Measurements from ENCODE around the gene CDC42BPA. TPM values are rescaled to one million over a fixed set of nuclear protein-coding genes. Genes with fewer than 3 reads are reported as not detected.

CDC42BPA gene
- total and polyA plus RNA-seq, 12 donors: 7.4 to 73.8 (median 37.2) TPM

DNA sequence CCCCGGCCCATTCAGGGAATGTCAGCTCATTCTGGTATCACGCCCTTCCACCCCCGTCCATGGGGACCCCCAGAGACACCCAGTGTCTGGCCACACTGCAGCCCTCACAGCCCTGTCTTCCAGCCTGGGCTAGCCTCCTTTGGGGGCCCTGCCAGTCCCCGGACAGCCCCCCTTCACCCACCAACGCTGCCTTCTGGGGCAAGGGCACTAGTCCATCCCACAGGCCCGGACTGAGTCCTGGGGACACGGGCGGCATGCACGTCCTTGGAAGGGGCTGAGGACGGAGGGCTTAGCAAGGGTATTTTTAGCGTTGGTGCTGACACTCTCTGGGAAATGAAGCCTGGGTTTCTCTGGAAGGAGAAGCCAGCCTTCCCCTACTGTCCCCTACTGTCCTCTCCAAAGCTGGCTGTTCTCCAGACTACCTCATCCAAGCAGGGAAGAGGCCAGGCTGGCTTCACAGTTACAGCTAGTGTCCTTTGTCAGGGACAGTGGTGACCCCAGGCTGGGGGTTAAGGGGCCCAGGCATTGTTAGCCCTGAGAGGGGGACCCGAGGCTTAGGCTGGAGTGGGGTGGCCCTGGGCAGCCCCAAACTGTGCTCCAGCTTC, 338.7 kb downstream of the CDC42BPA start:
- Histone ChIP-seq H3K36me3 (replicated peaks in 1 of 2) (peaks cover 0 to 71% of the 10 kb centered on the region in 2 donors), H3K4me1 (replicated peaks in 1 of 2) (peaks cover 29 to 36% of the 10 kb centered on the region in 2 donors), H3K9me3 (replicated peaks in 1 of 3) (no peaks in the 10 kb centered on the region), H3K4me3 (no peak overlapping the region), H3K27ac (peak overlapping the region in 4 of 5 donors; percentile 7 to 80 (median 57)), H3K27me3 (no peaks in the 10 kb centered on the region)
- peak in 6 of 7 donors; percentile 52 to 69 (median 67) for DNase-seq
- intact Hi-C loops (cut with DNase I): no loop called here
- TF ChIP-seq, protein P1, sequence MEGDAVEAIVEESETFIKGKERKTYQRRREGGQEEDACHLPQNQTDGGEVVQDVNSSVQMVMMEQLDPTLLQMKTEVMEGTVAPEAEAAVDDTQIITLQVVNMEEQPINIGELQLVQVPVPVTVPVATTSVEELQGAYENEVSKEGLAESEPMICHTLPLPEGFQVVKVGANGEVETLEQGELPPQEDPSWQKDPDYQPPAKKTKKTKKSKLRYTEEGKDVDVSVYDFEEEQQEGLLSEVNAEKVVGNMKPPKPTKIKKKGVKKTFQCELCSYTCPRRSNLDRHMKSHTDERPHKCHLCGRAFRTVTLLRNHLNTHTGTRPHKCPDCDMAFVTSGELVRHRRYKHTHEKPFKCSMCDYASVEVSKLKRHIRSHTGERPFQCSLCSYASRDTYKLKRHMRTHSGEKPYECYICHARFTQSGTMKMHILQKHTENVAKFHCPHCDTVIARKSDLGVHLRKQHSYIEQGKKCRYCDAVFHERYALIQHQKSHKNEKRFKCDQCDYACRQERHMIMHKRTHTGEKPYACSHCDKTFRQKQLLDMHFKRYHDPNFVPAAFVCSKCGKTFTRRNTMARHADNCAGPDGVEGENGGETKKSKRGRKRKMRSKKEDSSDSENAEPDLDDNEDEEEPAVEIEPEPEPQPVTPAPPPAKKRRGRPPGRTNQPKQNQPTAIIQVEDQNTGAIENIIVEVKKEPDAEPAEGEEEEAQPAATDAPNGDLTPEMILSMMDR (IDR thresholded peaks at IDR 0.05): no peak
- TF ChIP-seq POLR2A (IDR thresholded peaks at IDR 0.05): no peak
- 50 to 61% (median 54%) methylated on average over 10 to 12 of the region's 12 CpGs for WGBS, 4 donors

DNA sequence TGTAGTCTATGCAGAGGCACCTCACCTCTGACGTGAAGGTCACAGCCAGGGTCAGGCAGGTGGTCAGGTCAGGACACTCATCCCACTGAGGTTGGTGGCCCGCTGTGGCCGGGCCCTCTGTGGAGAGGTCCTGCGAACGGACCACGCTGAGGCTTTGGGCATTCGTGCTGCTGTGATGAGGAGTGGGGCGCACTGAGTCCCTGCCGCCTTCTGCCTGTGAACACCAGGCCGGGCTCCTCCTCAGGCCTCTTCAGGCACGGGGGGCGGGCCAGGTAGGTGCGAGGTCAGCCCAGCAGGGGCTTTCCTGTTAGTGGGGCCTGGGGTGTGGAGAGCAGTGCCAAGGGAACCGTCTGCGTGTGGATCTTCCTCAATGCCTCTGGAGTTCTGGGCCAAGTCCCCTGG, 339.2 kb downstream of the CDC42BPA start:
- H3K36me3 ChIP-seq (replicated peaks in 1 of 2): peaks cover 0 to 66% of the 10 kb centered on the region in 2 donors
- TF ChIP-seq, protein P1 (IDR thresholded peaks at IDR 0.05): no peak
- no peak for TF ChIP-seq POLR2A (IDR thresholded peaks at IDR 0.05)
- peak overlapping the region in 4 of 5 donors; percentile 7 to 80 (median 57) for H3K27ac ChIP-seq
- no peaks in the 10 kb centered on the region for H3K27me3 ChIP-seq
- intact Hi-C loops (cut with DNase I): no loop called here
- no peak overlapping the region for H3K4me3 ChIP-seq
- peaks cover 34 to 41% of the 10 kb centered on the region in 2 donors for H3K4me1 ChIP-seq (replicated peaks in 1 of 2)
- H3K9me3 ChIP-seq (replicated peaks in 1 of 3): no peaks in the 10 kb centered on the region
- 77 to 83% (median 81%) methylated on average over 1 to 15 of the region's 15 CpGs for WGBS, 4 donors
- DNase-seq: peak in 5 of 7 donors; percentile 14 to 53 (median 27)

DNA sequence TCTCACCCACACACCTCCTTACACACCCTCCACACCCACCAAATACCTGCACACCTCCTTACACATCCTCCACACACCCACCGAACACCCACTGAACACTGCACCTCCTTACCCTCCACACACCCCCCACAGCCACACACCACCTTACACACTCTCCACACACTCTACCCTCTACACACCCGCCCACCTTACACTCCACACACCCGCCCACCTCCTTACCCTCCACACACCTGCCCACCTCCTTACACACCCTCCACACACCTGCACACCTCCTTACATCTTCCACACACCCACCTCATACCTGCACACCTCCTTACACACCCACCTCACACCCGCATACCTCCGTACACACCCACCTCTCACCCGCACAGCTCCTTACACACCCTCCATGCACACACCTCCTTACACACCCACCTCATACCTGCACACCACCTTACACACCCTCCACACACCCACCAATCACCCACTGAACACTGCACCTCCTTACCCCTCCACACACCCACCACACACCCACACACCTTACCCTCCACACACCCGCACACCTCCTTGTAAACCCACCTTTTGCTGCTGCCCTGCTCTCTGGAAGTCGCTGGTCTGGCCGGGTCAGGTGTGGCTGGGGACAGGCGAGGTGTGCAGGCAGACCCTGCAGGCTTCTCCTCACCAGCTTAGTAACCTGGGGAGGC, 339.7 kb downstream of the CDC42BPA start:
- TF ChIP-seq POLR2A (IDR thresholded peaks at IDR 0.05): no peak
- TF ChIP-seq, protein P1 (IDR thresholded peaks at IDR 0.05): no peak
- Histone ChIP-seq H3K27me3 (no peaks in the 10 kb centered on the region), H3K27ac (peak overlapping the region in 3 of 5 donors; percentile 57 to 80 (median 57)), H3K9me3 (replicated peaks in 1 of 3) (no peaks in the 10 kb centered on the region), H3K4me3 (no peak overlapping the region), H3K36me3 (replicated peaks in 1 of 2) (peaks cover 0 to 61% of the 10 kb centered on the region in 2 donors), H3K4me1 (replicated peaks in 1 of 2) (peaks cover 39 to 46% of the 10 kb centered on the region in 2 donors)
- 92 to 96% (median 94%) methylated on average over 5 to 10 of the region's 10 CpGs for WGBS, 4 donors
- DNase-seq: peak in 1 of 7 donors; percentile 18
- intact Hi-C loops (cut with DNase I): no loop called here

DNA sequence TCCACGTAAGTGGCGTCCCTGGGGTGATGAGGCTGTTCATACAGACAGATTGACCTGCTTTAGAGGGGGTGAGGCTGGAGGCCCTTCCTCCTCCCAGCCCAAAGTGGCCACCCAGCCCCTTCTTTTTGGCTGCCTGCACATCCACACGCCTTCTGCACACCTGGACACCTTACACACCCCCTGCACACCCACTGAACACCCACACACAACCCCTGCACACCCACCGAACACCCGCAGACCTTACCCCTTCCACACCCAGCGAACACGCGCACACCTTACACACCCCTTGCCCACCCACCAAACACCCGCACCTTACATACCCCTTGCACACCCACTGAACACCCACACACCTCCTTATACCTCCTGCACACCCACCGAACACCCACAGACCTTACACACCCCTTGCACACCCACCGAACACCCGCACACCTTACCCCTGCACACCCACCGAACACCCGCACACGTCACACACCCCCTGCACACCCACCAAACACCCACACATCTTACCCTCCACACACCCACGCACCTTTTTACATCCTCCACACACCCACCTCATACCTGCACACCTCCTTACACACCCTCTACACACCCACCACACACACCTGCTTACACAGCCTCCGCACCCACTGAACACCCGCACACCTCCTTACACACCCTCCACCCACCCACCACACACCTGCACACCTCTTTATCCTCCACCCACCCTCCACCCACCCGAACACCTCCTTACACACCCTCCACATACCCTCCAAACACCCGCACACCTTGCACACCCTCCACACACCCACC, 340.5 kb downstream of the CDC42BPA start:
- Histone ChIP-seq H3K27me3 (no peaks in the 10 kb centered on the region), H3K9me3 (replicated peaks in 1 of 3) (no peaks in the 10 kb centered on the region), H3K27ac (peak overlapping the region in 1 of 5 donors; percentile 80), H3K36me3 (replicated peaks in 1 of 2) (peaks cover 0 to 53% of the 10 kb centered on the region in 2 donors), H3K4me1 (replicated peaks in 1 of 2) (peaks cover 47 to 53% of the 10 kb centered on the region in 2 donors), H3K4me3 (no peak overlapping the region)
- intact Hi-C loops (cut with DNase I): no loop called here
- TF ChIP-seq, protein P1 (IDR thresholded peaks at IDR 0.05): no peak
- TF ChIP-seq POLR2A (IDR thresholded peaks at IDR 0.05): no peak
- 84 to 94% (median 92%) methylated on average over 18 to 20 of the region's 20 CpGs for WGBS, 4 donors
- DNase-seq: peak in 3 of 7 donors; percentile 17 to 40 (median 22)
